Measurements from ENCODE around the gene NPAS3. TPM values are rescaled to one million over a fixed set of nuclear protein-coding genes. Genes with fewer than 3 reads are reported as not detected.

NPAS3 gene
- total RNA-seq, 1 donor from 2014 or later: 2.0 TPM

GRCh38 chr14:33576014-33576413 lies 637.3 kb downstream of the NPAS3 start:
- Histone ChIP-seq H3K36me3 (ENCODE audit: control insufficient read depth, insufficient read depth, low read length) (no peaks in the 10 kb centered on the region), H3K4me3 (ENCODE audit: low read depth, low read length) (no peak overlapping the region), H3K27me3 (ENCODE audit: control insufficient read depth, insufficient read depth, low read length) (no peaks in the 10 kb centered on the region)
- no peak for TF ChIP-seq CTCF (IDR thresholded peaks at IDR 0.05; ENCODE audit: insufficient read depth, low read length, poor library complexity, severe bottlenecking)
- no peak for DNase-seq (ENCODE audit: low read depth)

- no peak overlapping the region for H3K4me3 ChIP-seq (ENCODE audit: low read depth, low read length)
- no peak for TF ChIP-seq CTCF (IDR thresholded peaks at IDR 0.05; ENCODE audit: insufficient read depth, low read length, poor library complexity, severe bottlenecking)
- DNase-seq (ENCODE audit: low read depth): no peak
- H3K36me3 ChIP-seq (ENCODE audit: control insufficient read depth, insufficient read depth, low read length): no peaks in the 10 kb centered on the region
- no peaks in the 10 kb centered on the region for H3K27me3 ChIP-seq (ENCODE audit: control insufficient read depth, insufficient read depth, low read length)
Measured at GRCh38 chr14:33578461-33579216, 640.0 kb downstream of the NPAS3 start.

DNA sequence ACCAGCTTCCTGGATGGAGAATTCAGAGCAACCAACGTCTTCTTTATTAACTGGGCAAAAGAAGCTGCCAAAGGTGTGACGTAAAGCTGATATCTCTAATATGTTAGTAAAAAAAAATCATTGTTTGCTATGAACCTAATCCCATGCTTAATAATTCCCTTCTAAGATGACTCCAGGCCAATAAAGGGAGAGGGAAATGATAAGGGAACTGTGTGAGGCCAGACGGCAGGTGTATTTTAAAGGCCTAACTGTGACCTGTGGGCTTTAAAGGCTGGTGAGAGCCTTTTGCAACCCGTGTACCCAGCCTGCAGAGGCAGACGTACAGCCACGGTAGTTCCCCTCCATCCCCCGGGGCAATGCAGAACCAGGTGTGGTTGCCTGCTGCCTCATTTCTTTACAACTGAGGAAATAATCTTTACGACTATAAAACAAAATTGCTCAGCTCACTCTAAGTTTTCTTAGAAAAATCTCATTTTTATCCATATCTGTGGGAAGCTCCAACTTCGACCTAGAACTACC lies 641.6 kb downstream of the NPAS3 start:
- no peak overlapping the region for H3K4me3 ChIP-seq (ENCODE audit: low read depth, low read length)
- no peaks in the 10 kb centered on the region for H3K27me3 ChIP-seq (ENCODE audit: control insufficient read depth, insufficient read depth, low read length)
- H3K36me3 ChIP-seq (ENCODE audit: control insufficient read depth, insufficient read depth, low read length): no peaks in the 10 kb centered on the region
- DNase-seq (ENCODE audit: low read depth): no peak
- no peak for TF ChIP-seq CTCF (IDR thresholded peaks at IDR 0.05; ENCODE audit: insufficient read depth, low read length, poor library complexity, severe bottlenecking)

GRCh38 chr14:33580841-33581240 lies 642.2 kb downstream of the NPAS3 start:
- H3K4me3 ChIP-seq (ENCODE audit: low read depth, low read length): no peak overlapping the region
- no peaks in the 10 kb centered on the region for H3K36me3 ChIP-seq (ENCODE audit: control insufficient read depth, insufficient read depth, low read length)
- DNase-seq (ENCODE audit: low read depth): no peak
- H3K27me3 ChIP-seq (ENCODE audit: control insufficient read depth, insufficient read depth, low read length): no peaks in the 10 kb centered on the region
- no peak for TF ChIP-seq CTCF (IDR thresholded peaks at IDR 0.05; ENCODE audit: insufficient read depth, low read length, poor library complexity, severe bottlenecking)

GRCh38 chr14:33584697-33585096 lies 646.0 kb downstream of the NPAS3 start:
- no peak overlapping the region for H3K4me3 ChIP-seq (ENCODE audit: low read depth, low read length)
- DNase-seq (ENCODE audit: low read depth): no peak
- no peaks in the 10 kb centered on the region for H3K27me3 ChIP-seq (ENCODE audit: control insufficient read depth, insufficient read depth, low read length)
- no peaks in the 10 kb centered on the region for H3K36me3 ChIP-seq (ENCODE audit: control insufficient read depth, insufficient read depth, low read length)
- TF ChIP-seq CTCF (IDR thresholded peaks at IDR 0.05; ENCODE audit: insufficient read depth, low read length, poor library complexity, severe bottlenecking): no peak

- Histone ChIP-seq H3K27me3 (ENCODE audit: control insufficient read depth, insufficient read depth, low read length) (no peaks in the 10 kb centered on the region), H3K4me3 (ENCODE audit: low read depth, low read length) (no peak overlapping the region), H3K36me3 (ENCODE audit: control insufficient read depth, insufficient read depth, low read length) (no peaks in the 10 kb centered on the region)
- DNase-seq (ENCODE audit: low read depth): no peak
- TF ChIP-seq CTCF (IDR thresholded peaks at IDR 0.05; ENCODE audit: insufficient read depth, low read length, poor library complexity, severe bottlenecking): no peak
Measured at GRCh38 chr14:33586806-33587205, 648.1 kb downstream of the NPAS3 start.

Data from kidney epithelial cell (primary cell).